Breast epithelium (tissue), 4 donors: ENCODE results near the gene OR8B8. TPM values are rescaled to one million over a fixed set of nuclear protein-coding genes. Genes with fewer than 3 reads are reported as not detected.
A peak's percentile ranks its signal among the peaks of the same experiment; 100 is the strongest.

Experiments used
- DNase-seq, 2 donors: peaks; one replicate each; pipeline ENCODE4 v3.0.0-alpha.2; 2019; ENCODE audit warnings: low spot score in 2 of 2
- H3K27ac ChIP-seq, 2 donors: fragments of 200-600 bp; sonication (generic) in 1 of 2; one replicate each; pipeline ENCODE4 v1.5.1; 2016 to 2019; ENCODE audit warnings: mild to moderate bottlenecking in 1 of 2
- H3K27me3 ChIP-seq, 2 donors: fragments of 200-600 bp; sonication (generic) in 1 of 2; one replicate each; pipeline versions ENCODE4 v1.5.1 to v1.6.0; 2017 to 2019; ENCODE audit warnings: control low read depth in 1 of 2, mild to moderate bottlenecking in 1 of 2
- H3K36me3 ChIP-seq: fragments of 200-600 bp; one replicate; pipeline ENCODE4 v1.5.1; 2019
- H3K4me1 ChIP-seq, 2 donors: fragments of 200-600 bp; sonication (generic); one replicate each; pipeline ENCODE4 v1.5.1; 2016 to 2019; ENCODE audit warnings: control low read depth in 1 of 2
- H3K4me3 ChIP-seq, 3 donors: fragments of 200-600 bp; sonication (generic); 1 replicate in 2 of 3; 2 replicates in 1 of 3; pipeline ENCODE4 v1.5.1; 2016 to 2019; ENCODE audit warnings: mild to moderate bottlenecking in 3 of 3, moderate library complexity in 2 of 3
- H3K9me3 ChIP-seq, 2 donors: fragments of 200-600 bp; sonication (generic) in 1 of 2; one replicate each; pipeline ENCODE4 v1.5.1; 2016 to 2019; ENCODE audit warnings: control low read depth in 1 of 2
- POLR2A ChIP-seq: fragments of 450-650 bp; IDR thresholded peaks from one replicate; pipeline ENCODE4 v1.6.1; 2016; ENCODE audit warnings: antibody characterized with exemption, mild to moderate bottlenecking, moderate library complexity
- POLR2AphosphoS5 ChIP-seq, 3 donors: sonication (generic); formaldehyde crosslinking; IDR thresholded peaks; one replicate each; pipeline ENCODE4 v1.6.1; 2017; ENCODE audit warnings: antibody characterized with exemption in 3 of 3
- intact Hi-C: fragments of 100-400 bp; cut with DNase I; formaldehyde crosslinking; loops from one replicate; pipeline ENCODE4 v1.15.1; 2023; ENCODE audit warnings: low total_unique reads
- total RNA-seq, 3 donors: library from RNA; depleted of rRNA; stranded (reverse); fragments of >200 nt; gene quantifications; one replicate each; pipeline ENCODE4 v1.1.0, GENCODE V29; 2016
- TF ChIP-seq, protein P1 (sequence below), 3 donors: fragments of 450-650 bp; IDR thresholded peaks; one replicate each; pipeline ENCODE4 v1.5.1; 2016 to 2017; ENCODE audit warnings: antibody characterized with exemption in 3 of 3, mild to moderate bottlenecking in 3 of 3, moderate library complexity in 3 of 3

Gene OR8B8
- total RNA-seq, 3 donors from 2014 or later, result not detected

DNA sequence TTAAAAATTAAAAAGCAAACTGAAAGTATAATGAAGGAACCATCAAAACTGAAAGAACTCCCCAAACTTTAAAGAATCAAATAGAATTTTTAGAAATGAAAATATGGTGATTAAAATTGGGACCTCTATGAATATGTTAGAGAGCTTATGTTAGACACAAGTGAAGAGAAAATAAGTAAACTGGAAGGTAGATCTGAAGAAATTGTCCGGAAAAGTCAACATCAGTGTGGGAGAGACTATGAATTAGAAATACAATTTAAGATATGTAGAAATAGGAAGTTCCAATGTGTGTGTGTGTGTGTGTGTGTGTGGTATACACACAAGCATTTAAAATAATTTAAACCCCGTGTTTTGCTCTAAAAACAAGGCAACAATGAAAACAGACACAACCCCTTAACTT lies 15.9 kb downstream of the OR8B8 start:
- H3K36me3 ChIP-seq, result no peaks in the 10 kb centered on the region
- H3K9me3 ChIP-seq, result peaks cover 0 to 7% of the 10 kb centered on the region in 2 donors
- H3K27ac ChIP-seq, result no peak overlapping the region
- no peaks in the 10 kb centered on the region for H3K27me3 ChIP-seq
- no peaks in the 10 kb centered on the region for H3K4me1 ChIP-seq
- DNase-seq, result no peak
- intact Hi-C loops, result no loop called here
- H3K4me3 ChIP-seq, result no peak overlapping the region
- TF ChIP-seq POLR2A (no peak), POLR2AphosphoS5 (IDR thresholded peaks at IDR 0.05) (no peak)
- TF ChIP-seq, protein P1, sequence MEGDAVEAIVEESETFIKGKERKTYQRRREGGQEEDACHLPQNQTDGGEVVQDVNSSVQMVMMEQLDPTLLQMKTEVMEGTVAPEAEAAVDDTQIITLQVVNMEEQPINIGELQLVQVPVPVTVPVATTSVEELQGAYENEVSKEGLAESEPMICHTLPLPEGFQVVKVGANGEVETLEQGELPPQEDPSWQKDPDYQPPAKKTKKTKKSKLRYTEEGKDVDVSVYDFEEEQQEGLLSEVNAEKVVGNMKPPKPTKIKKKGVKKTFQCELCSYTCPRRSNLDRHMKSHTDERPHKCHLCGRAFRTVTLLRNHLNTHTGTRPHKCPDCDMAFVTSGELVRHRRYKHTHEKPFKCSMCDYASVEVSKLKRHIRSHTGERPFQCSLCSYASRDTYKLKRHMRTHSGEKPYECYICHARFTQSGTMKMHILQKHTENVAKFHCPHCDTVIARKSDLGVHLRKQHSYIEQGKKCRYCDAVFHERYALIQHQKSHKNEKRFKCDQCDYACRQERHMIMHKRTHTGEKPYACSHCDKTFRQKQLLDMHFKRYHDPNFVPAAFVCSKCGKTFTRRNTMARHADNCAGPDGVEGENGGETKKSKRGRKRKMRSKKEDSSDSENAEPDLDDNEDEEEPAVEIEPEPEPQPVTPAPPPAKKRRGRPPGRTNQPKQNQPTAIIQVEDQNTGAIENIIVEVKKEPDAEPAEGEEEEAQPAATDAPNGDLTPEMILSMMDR (IDR thresholded peaks at IDR 0.05), result no peak

DNA sequence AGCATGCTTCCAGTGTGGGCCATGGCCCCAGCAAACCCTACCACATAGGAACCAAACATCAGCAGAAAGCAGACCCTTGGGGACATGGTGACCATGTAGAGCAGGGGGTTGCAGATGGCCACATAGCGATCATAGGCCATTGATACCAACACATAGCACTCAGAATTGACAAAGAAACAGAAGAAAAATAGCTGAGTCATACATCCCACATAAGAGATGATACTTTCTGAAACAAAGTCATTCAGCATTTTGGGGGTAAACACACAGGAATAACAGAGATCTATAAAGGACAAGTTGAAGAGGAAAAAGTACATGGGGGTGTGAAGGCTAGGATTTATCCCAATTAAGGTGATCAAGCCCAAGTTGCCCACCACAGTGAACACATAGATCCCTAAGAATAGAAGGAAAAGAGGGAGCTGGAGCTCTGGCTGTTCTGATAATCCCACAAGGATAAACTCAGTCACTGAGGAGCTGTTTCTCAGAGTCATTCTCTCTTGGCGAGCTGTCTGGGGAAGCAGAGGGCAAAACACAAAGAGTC lies 21.0 kb downstream of the OR8B8 start, which contains the start of gene OR8B4:
Gene OR8B4 (minus strand): TSS at position 488 of the 538 bp plus-strand sequence. CDS start 0 bp downstream, at position 488.
- Histone ChIP-seq H3K9me3 (no peaks in the 10 kb centered on the region), H3K27ac (no peak within 1 kb of the TSS), H3K36me3 (no peaks in the 10 kb centered on the region), H3K27me3 (peaks cover 0 to 5% of the 10 kb centered on the region in 2 donors), H3K4me3 (no peak within 1 kb of the TSS), H3K4me1 (no peaks in the 10 kb centered on the region)
- intact Hi-C loops, result no loop called here
- DNase-seq, result no peak
- TF ChIP-seq, protein P1 (IDR thresholded peaks at IDR 0.05), result no peak
- no peak for TF ChIP-seq POLR2A
- no peak for TF ChIP-seq POLR2AphosphoS5 (IDR thresholded peaks at IDR 0.05)

DNA sequence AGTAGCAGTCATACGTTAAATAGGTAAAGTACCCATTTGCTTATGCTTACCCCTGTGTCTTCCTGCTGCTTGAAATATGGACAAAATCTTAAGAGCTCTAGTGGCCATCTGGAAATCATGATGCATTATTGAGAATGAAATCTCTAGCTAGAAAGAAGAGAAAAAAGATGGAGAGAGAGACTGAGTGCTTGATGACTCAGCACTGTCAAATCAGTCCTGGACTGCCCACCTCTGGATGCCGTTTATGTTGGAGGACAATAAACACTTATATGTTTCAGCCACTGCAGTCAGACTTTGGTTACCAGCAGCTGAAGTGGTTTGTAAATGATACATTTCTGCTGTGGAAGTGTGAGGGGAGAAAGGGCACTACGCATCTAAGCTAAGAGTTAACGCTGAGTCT lies 24.5 kb downstream of the OR8B8 start:
- DNase-seq, result no peak
- H3K4me3 ChIP-seq, result no peak overlapping the region
- H3K27me3 ChIP-seq, result peaks cover 0 to 5% of the 10 kb centered on the region in 2 donors
- H3K4me1 ChIP-seq, result no peaks in the 10 kb centered on the region
- intact Hi-C loops, result no loop called here
- H3K27ac ChIP-seq, result no peak overlapping the region
- H3K9me3 ChIP-seq, result no peaks in the 10 kb centered on the region
- H3K36me3 ChIP-seq, result no peaks in the 10 kb centered on the region
- no peak for TF ChIP-seq POLR2A
- TF ChIP-seq, protein P1 (IDR thresholded peaks at IDR 0.05), result no peak
- TF ChIP-seq POLR2AphosphoS5 (IDR thresholded peaks at IDR 0.05), result no peak

DNA sequence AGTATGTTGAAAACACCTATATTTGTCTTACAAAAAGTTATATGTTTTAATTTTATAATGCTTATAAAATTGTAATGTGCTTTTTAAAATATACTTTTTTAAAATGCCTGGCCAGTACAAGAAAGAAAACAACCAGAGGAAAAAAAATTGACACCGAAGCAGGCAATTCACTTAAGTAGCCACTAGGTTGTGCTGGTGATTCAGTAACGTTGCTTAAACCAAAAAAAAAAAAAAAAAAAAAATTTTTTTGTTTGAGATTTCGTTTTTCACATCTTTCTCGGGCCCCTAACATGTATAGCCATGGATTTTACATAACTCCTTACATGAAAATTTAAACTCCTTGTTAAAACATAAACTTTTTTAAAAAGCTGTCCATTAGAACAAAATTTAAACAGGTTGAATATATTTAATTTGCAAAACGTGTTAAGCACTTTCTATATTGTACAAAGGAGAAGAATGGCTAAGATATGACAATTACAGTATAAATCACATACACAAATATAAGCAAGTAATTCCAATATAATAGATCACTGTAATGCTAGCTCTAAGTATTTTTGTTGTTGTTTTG lies 30.1 kb downstream of the OR8B8 start:
- TF ChIP-seq, protein P1 (IDR thresholded peaks at IDR 0.05), result peak in 2 of 3 donors; percentile 40 to 47
- no peak for TF ChIP-seq POLR2A

DNA sequence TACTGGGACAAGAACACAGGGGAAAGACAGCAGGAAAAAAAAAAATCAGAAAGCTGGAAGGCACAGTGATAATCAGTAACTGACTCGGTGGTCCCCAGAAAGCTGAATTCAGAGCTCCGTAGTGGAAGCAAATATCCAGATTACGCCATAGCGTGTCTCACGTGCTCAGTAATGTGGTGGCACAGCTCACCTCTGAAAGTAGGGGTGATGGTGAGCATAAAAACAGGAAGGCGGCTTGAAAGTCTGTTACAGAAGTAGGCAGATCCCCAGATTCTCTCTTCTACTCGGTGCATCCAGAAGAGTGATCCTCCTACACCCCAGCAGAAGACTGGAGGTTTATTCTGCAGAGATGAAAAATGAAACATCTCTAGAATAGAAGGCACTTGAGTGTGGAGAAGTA lies 35.6 kb downstream of the OR8B8 start:
- Histone ChIP-seq H3K27me3 (peaks cover 0 to 14% of the 10 kb centered on the region in 2 donors), H3K4me1 (no peaks in the 10 kb centered on the region), H3K27ac (no peak overlapping the region), H3K9me3 (no peaks in the 10 kb centered on the region), H3K4me3 (no peak overlapping the region), H3K36me3 (no peaks in the 10 kb centered on the region)
- TF ChIP-seq POLR2A, result no peak
- no peak for TF ChIP-seq POLR2AphosphoS5 (IDR thresholded peaks at IDR 0.05)
- TF ChIP-seq, protein P1 (IDR thresholded peaks at IDR 0.05), result no peak
- intact Hi-C loops, result no loop called here
- no peak for DNase-seq

More for the DNA sequence above, 30.1 kb downstream of the OR8B8 start:
- no peak for DNase-seq
- no peaks in the 10 kb centered on the region for H3K36me3 ChIP-seq
- H3K4me3 ChIP-seq, result no peak overlapping the region
- no peaks in the 10 kb centered on the region for H3K9me3 ChIP-seq
- intact Hi-C loops, result no loop called here
- no peak overlapping the region for H3K27ac ChIP-seq
- peaks cover 0 to 19% of the 10 kb centered on the region in 2 donors for H3K27me3 ChIP-seq
- no peaks in the 10 kb centered on the region for H3K4me1 ChIP-seq
